Epithelial cell of proximal tubule (primary cell): ENCODE results near the gene KPNA1. TPM values are rescaled to one million over a fixed set of nuclear protein-coding genes. Genes with fewer than 3 reads are reported as not detected.

Source experiments
- DNase-seq: peaks from one replicate; pipeline ENCODE4 v3.0.0-alpha.2; 2011; ENCODE audit warnings: low read depth
- H3K4me3 ChIP-seq: 2 replicates; pipeline ENCODE4 v1.5.1; 2011; ENCODE audit warnings: low read depth, mild to moderate bottlenecking, low read length
- CTCF ChIP-seq: conservative IDR thresholded peaks from 2 replicates; pipeline ENCODE4 v1.5.1; 2012; ENCODE audit warnings: low read depth, mild to moderate bottlenecking, low read length
- total RNA-seq: library from RNA; depleted of rRNA; stranded (reverse); fragments of >200 nt; gene quantifications from 2 replicates; pipeline ENCODE4 v1.2.3, GENCODE V29; 2015

The KPNA1 gene
- total RNA-seq, 1 donor from 2014 or later = 14.8 TPM

- H3K4me3 ChIP-seq = no peak overlapping the region
- TF ChIP-seq CTCF = no peak
- DNase-seq = no peak
Observed at GRCh38 chr3:122520861-122521260, 6.1 kb upstream of the KPNA1 start.

- TF ChIP-seq CTCF = no peak
- no peak overlapping the region for H3K4me3 ChIP-seq
- DNase-seq = no peak
Observed at GRCh38 chr3:122519693-122520092, 5.0 kb upstream of the KPNA1 start.

- DNase-seq = no peak
Observed at GRCh38 chr3:122516846-122517360, 2.2 kb upstream of the KPNA1 start.

GRCh38 chr3:122515870-122516269, 1.1 kb upstream of the KPNA1 start:
- H3K4me3 ChIP-seq = no peak overlapping the region
- no peak for TF ChIP-seq CTCF
- DNase-seq = no peak

More at GRCh38 chr3:122516846-122517360, 2.2 kb upstream of the KPNA1 start:
- H3K4me3 ChIP-seq = no peak overlapping the region
- TF ChIP-seq CTCF = no peak

GRCh38 chr3:122515020-122515468, 305 bp upstream of the KPNA1 start:
- DNase-seq = no peak
- H3K4me3 ChIP-seq = peak overlapping the region; percentile 88
- no peak for TF ChIP-seq CTCF

- peak overlapping the region; percentile 88 for H3K4me3 ChIP-seq
- TF ChIP-seq CTCF = no peak
- DNase-seq = no peak
Observed at GRCh38 chr3:122513386-122514122, 1.2 kb downstream of the KPNA1 start.

GRCh38 chr3:122512284-122512683, 2.5 kb downstream of the KPNA1 start:
- no peak for DNase-seq
- no peak for TF ChIP-seq CTCF
- no peak overlapping the region for H3K4me3 ChIP-seq
